ENCODE results near the gene IDI1.

Gene IDI1

DNA sequence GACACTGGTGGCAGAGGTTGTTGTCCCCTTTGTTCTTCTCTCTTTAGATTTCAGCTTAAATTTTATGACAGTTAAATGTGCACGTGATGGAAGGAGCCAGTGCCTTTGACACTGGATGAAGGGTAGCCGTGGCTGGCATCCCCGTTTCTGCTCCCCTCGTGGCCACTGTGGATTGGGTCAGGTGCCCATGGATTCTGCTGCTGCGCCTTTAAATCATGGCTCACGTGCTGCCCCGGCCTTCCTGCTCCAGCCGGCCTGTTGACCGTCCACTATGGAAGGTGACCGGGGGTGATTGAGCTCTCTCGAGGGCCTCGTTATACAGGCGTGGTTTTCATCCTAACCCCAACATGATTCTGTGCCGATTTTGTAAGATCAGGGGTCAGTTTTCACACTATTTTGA, 41.8 kb upstream of the IDI1 start:
- no peak for DNase-seq (ENCODE audit: low read depth, low spot score)
- no peak for TF ChIP-seq CTCF (IDR thresholded peaks at IDR 0.05; ENCODE audit: low read depth, low read length)
- in situ Hi-C loops (cut with HindIII; ENCODE audit: low sequenced_read_pairs) = no loop called here
- no peak overlapping the region for H3K4me3 ChIP-seq (ENCODE audit: low read depth, low read length)

DNA sequence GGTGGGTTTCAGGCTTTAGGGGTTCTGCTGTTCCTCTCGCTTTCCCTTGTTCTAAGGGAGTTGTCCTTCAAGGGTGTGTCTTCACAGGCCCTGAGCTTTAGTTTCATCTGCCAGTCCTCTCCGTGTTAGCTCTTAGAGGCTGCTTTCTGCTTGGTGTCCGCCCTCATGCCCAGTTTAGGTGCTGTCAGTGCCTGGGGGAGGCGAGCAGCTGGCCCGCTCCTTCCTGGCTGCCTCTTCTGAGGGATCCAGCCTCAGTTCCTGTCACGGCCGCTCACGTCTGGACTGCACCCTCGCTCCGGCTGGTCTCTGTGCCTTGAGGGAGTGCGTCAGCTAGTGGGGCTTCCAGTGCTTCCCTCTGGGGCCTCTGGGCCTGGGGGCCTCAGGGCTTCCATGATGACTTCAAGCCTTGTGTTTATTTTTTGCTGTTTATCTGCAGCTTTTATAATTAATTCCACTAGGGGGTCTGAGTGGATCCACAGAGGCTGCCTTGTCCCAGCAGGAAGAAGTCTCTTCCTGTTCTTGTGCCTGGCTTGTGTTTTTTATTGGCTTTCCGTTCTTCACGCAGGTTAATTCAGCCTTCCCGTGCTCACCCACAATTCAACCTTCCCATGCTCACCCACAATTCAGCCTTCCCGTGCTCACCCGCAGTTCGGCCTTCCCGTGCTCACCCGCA, 40.2 kb upstream of the IDI1 start:
- DNase-seq (ENCODE audit: low read depth, low spot score) = no peak
- H3K4me3 ChIP-seq (ENCODE audit: low read depth, low read length) = no peak overlapping the region
- in situ Hi-C loops (cut with HindIII; ENCODE audit: low sequenced_read_pairs) = no loop called here
- TF ChIP-seq CTCF (IDR thresholded peaks at IDR 0.05; ENCODE audit: low read depth, low read length) = no peak

DNA sequence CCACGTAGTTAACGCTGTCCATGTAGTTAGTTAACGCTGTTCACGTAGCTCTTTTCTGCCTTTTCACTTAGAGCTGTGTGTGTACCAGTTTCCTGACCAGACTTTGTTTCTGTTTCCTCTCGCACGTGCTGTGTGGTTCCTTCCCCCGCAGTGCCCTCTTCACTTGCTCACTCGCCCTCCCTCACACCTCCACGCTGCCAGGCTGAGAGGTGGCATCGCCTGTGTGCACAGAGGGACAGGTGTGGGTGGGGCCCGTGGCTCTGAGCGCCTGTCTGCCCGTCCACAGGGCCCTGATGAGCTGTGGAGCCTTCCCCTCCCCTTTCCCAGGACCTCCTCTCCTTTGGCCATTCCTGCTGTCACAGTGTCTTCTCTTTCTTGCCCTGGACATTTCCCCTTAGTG, 37.9 kb upstream of the IDI1 start:
- DNase-seq (ENCODE audit: low read depth, low spot score) = no peak
- in situ Hi-C loops (cut with HindIII; ENCODE audit: low sequenced_read_pairs) = no loop called here
- TF ChIP-seq CTCF (IDR thresholded peaks at IDR 0.05; ENCODE audit: low read depth, low read length) = no peak
- no peak overlapping the region for H3K4me3 ChIP-seq (ENCODE audit: low read depth, low read length)

- DNase-seq (ENCODE audit: low read depth, low spot score) = no peak
- in situ Hi-C loops (cut with HindIII; ENCODE audit: low sequenced_read_pairs) = no loop called here
- no peak for TF ChIP-seq CTCF (IDR thresholded peaks at IDR 0.05; ENCODE audit: low read depth, low read length)
- H3K4me3 ChIP-seq (ENCODE audit: low read depth, low read length) = no peak overlapping the region
These were observed 36.3 kb upstream of the IDI1 start for GRCh38 chr10:1085258-1085657.

GRCh38 chr10:1084011-1084950, 35.4 kb upstream of the IDI1 start:
- no peak for DNase-seq (ENCODE audit: low read depth, low spot score)
- in situ Hi-C loops (cut with HindIII; ENCODE audit: low sequenced_read_pairs) = no loop called here
- H3K4me3 ChIP-seq (ENCODE audit: low read depth, low read length) = no peak overlapping the region
- no peak for TF ChIP-seq CTCF (IDR thresholded peaks at IDR 0.05; ENCODE audit: low read depth, low read length)

- TF ChIP-seq CTCF (IDR thresholded peaks at IDR 0.05; ENCODE audit: low read depth, low read length) = no peak
- in situ Hi-C loops (cut with HindIII; ENCODE audit: low sequenced_read_pairs) = no loop called here
- H3K4me3 ChIP-seq (ENCODE audit: low read depth, low read length) = no peak overlapping the region
- DNase-seq (ENCODE audit: low read depth, low spot score) = no peak
These were observed 34.7 kb upstream of the IDI1 start for GRCh38 chr10:1083581-1083980.
